Right ventricle myocardium superior (tissue), 1 donor: ENCODE measurements around the gene CORO1C. TPM values are rescaled to one million over a fixed set of nuclear protein-coding genes. Genes with fewer than 3 reads are reported as not detected.

Experiments used
- ATAC-seq: fragments of 200-7000 bp; cut with Tn5 transposase; one replicate; pipeline ENCODE4 v1.9.1; 2020; ENCODE audit warnings: mild to moderate bottlenecking; ENCODE audit not compliant: poor library complexity
- DNase-seq: peaks from one replicate; pipeline ENCODE4 v3.0.0-alpha.2; 2020
- intact Hi-C: fragments of 100-400 bp; cut with DNase I; formaldehyde crosslinking; loops from one replicate; pipeline ENCODE4 v1.11.2; 2022
- total RNA-seq: library from RNA; stranded (reverse); fragmentation: NEBNext Ultra II Directional; extraction: Animal tissue kit (Norgen Biotek cat#: 25700); gene quantifications from one replicate; pipeline ENCODE4 v1.2.1, GENCODE V29; 2021
- donor health status: DM: no; HTN: yes; CAD: no; lungs with severe emphysema.

Gene CORO1C
- total RNA-seq, 1 donor from 2014 or later = 69.1 TPM

GRCh38 chr12:108712165-108712924, 19.0 kb downstream of the CORO1C start:
- intact Hi-C loops = no loop called here
- no peak for DNase-seq
- ATAC-seq = peak; percentile 31

- ATAC-seq (no peak), DNase-seq (no peak)
- intact Hi-C loops = no loop called here
Observed at GRCh38 chr12:108711489-108712164, 19.7 kb downstream of the CORO1C start.

DNA sequence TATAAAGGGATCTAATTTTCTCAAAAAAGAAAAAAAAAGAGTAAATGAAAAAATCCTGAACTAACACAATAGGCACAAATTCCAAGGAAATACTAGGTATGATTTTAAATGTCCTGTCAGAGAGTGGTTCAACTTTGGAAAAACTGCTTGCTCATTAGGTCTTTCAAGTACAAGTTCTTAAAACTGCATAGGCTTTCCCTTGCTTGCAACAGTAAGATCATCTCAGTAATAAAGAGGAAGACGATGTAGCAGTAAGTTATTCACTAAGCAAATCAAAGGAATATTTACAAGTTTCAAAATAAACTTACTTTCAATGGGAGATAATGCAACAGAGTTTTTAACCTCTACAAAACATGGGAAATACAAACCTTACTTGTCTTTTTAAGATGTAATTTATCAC, 21.6 kb downstream of the CORO1C start:
- DNase-seq = no peak
- intact Hi-C loops = no loop called here
- ATAC-seq = no peak

- no peak for ATAC-seq
- intact Hi-C loops = no loop called here
- no peak for DNase-seq
Observed at GRCh38 chr12:108704527-108704926, 26.8 kb downstream of the CORO1C start.

GRCh38 chr12:108702595-108703320, 28.6 kb downstream of the CORO1C start:
- peak; percentile 34 for ATAC-seq
- no peak for DNase-seq
- intact Hi-C loops = no loop called here

- no peak for DNase-seq
- ATAC-seq = peak; percentile 45
- intact Hi-C loops = no loop called here
Observed at GRCh38 chr12:108701779-108702441, 29.4 kb downstream of the CORO1C start.

DNA sequence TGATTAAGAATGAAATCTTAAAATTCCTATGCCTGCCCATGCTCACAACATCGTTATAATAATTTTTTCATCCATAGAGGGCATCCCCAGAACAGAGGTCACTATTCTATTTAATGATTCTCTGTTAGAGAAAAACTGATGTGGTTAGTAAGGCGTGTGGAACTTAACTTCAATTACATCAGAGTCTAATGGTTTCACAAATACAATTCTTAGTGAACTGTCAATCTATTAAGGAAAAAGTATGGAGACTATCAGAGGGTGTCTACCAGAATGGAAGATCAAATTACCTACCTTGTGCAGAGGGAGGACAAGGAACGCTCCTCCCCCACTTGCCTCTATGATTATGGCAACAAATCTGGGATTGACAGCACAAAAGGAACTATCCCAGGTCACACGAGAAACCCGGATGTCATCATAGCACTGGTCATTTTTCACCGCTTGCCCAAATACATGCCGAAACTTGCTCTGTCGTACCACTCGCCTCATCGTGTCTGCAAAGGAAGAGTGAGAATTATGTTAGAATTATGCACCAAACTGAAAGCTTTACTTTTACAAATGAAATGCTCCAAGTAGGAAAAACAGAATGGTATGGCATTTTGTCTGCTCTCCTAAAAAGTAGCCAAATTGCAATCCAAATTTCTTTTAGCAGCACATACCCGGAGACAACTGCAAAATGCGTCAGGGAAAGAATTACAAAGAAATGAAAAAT, 30.3 kb downstream of the CORO1C start:
- no peak for DNase-seq
- intact Hi-C loops = no loop called here
- ATAC-seq = no peak

DNA sequence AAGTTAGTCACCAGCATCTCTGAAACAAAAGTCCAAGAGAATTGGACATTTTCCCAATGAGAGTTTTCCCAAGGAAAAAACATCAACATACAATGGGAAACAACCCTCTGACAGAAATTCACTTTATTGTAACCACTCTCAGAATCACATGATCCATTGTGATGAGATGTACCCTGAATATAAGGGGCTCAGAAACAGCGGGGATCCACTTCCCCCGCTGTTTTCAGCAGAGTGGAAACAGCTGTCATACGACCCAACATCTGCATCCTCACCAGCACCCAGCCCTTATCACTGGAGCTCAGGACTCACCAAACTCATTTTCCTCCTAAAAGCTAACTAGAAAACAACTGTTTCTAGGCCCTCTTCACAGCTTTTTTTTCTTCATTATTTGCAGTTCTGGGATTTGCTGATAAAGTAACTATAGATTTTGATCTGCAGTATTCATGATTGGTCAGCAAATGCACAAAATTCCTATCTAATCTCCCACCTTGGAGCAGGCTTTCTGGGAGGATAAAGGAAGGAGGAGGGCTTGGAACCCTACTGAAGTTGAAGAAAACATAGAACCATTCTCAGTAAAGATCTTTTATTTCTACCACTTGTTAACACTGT, 31.3 kb downstream of the CORO1C start:
- DNase-seq = no peak
- no peak for ATAC-seq
- intact Hi-C loops = no loop called here

- ATAC-seq = no peak
- DNase-seq = no peak
- intact Hi-C loops = no loop called here
Observed at GRCh38 chr12:108697905-108698304, 33.4 kb downstream of the CORO1C start.

GRCh38 chr12:108696996-108697290, 34.4 kb downstream of the CORO1C start:
- intact Hi-C loops = no loop called here
- no peak for DNase-seq
- no peak for ATAC-seq

DNA sequence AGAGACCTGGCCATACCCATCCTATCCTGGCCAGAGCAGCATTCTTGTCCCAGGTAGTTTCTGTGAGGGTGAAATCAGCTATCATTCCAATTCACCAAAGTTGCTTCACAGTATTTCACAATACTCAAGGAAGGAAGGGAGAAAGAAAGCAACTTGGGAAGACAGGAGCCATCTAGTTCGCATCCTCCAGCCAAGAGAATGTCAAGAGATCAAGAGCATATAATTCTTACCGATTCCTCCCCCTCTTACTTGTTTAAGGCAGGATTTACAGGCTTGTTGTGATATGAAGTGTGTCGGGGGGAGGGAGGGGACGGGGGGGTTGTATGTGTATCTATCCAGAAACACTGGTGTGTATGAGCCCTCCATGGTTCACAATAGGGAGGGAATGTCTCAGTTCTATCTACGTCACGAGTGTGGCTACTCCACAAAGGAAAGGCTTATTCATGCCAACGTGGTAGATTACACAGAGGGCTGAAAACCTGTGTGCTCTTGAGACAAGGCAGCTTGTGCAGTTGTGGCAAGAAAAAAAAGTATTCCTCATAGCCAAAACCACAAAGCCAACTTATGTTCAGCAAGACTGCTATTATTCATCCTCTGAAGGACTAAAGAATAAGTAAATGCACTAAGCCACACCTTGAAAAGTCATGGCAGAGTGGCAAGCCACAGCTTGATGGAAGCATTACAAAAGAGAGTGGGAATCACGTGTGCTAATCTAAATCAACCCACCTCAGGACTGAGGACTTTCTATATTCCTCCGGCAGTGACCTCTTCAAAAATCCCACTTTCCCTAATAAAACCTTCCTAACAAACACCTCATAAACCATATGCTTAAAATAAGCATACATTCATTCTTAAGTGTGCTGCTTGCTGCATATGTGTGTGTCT, 35.0 kb downstream of the CORO1C start:
- DNase-seq (no peak), ATAC-seq (no peak)
- intact Hi-C loops = no loop called here

DNA sequence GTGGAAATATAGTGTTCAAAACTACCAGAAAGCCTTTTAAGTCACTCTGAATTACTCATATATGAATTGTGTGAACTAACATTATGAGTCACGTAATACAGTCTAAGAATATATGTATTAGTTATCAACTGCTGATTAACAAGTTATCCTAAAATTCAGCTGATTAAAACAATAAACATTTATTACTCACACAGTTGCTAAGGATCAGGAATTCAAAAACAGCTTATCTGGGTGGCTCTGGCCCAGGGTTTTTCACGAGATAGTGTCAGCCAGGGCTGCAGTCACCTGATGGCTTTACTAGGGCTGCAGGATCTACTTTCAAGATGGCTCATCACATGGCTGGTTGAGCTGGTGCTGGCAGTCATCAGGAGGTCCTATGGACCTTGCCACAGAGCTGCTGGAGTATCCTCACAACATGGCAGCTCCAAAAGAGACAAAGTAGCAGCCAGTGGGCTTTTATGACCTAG, 36.5 kb downstream of the CORO1C start:
- DNase-seq (no peak), ATAC-seq (no peak)
- intact Hi-C loops = loop anchor here (5.0 kb wide), 1 partner anchor 32 kb away; no protein-coding TSS in a partner anchor

GRCh38 chr12:108693751-108694150, 37.6 kb downstream of the CORO1C start:
- intact Hi-C loops = loop anchor here (5.0 kb wide), 1 partner anchor 34 kb away; no protein-coding TSS in a partner anchor

DNA sequence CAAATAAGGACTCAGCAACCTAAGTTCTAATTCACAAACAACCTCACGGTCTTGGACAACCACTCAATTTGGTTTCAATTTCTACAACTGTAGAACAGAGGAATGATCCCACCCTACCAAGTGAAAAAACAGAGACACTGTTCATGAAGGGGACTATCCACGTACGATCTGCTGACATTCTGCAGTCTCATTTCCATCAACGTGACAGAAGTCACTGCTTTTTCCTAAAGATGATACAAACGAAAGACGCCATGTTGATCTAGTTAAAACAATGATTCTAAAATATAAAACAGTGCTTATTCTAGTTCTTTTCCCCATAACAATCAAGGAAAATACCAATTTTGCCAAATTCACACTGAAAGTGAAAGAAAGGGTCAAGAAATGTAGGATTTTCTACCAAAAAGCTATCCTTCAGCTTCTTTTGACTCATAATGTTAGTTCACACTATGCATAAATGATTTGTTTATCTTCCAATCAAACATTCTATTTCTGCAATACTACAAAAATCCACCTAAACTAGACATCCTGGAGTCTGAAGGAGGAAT, 38.1 kb downstream of the CORO1C start:
- DNase-seq (no peak), ATAC-seq (no peak)
- intact Hi-C loops = loop anchor here (5.0 kb wide), 1 partner anchor 34 kb away; no protein-coding TSS in a partner anchor

More at GRCh38 chr12:108693751-108694150, 37.6 kb downstream of the CORO1C start:
- DNase-seq = no peak
- ATAC-seq = no peak

DNA sequence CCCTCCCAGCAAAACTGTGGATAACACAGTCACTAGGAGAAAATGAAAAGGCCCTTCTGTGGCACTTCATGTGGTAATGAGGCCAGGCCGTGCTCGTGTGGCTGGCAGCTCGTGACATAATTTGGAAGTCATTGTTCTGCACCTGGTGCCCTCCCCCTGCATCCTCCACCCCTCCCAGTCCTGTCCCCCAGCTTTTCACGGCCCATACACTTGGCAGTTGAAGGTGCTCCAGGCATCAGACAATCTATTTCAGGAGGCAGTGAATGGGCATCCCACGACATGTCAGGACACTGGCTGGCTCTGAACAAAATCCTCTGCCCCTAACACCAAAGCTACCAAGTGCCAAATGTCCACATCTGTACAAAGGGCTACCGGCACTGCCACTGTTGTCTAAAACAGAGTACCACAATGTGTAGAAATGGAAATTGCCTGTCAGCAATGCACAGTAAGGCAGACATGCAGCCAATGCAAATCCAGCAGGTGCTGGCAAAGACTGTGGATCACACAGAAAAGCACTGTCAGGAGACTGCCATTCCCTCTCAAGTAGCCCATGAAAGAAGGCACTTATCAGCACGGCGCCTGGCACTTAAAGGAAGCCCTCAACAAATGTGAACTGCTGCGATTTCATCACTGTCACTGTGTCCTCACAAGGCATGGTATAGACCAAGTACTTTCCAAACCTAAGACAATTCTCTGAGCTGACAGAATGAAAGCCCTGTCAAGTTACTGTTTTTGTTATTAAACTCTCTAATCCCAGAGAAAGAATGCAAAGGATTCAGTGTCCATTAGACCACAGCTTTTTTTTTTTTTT, 39.1 kb downstream of the CORO1C start:
- ATAC-seq = peak; percentile 50
- DNase-seq = peak; percentile 57
- intact Hi-C loops = loop anchor here (5.0 kb wide), 1 partner anchor 35 kb away; no protein-coding TSS in a partner anchor
